ENCODE data around the gene MSMO1.

DNA sequence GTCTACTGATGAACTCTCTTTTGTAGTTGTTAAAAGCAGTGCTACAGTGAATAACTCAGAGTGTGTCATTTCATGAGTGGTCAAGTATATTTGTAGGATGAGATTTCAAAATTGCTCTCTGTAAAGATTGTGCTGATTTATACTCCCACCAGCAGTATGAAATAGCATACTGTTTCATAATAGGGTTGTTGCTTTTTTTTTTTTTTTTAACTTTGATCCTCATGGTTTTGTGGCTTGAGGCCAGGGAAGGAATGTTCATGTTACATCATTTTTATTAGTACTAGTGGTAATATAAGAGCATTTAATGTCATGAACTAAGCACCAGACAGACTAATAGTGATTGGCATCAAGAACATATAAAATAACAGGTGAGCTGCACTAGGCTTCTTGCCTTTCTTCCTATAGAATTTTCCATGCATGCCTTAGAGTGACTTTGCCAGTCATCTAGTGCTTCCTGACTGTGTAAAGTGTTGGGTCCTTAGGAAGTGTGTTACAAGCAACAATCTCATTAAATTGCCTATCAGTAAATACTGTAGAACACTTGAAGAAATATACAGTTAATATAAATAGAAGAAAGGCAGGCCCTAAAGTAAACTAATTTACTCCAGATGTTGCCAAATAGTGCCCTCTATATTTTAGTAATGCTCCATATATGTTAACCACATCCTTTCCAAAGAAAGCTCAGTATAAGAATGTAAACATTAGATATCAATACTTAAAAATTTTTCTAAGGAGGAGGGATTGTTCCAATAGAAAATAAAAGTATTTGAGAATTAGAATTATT lies 38.6 kb upstream of the MSMO1 start:
- TF ChIP-seq, protein P1, sequence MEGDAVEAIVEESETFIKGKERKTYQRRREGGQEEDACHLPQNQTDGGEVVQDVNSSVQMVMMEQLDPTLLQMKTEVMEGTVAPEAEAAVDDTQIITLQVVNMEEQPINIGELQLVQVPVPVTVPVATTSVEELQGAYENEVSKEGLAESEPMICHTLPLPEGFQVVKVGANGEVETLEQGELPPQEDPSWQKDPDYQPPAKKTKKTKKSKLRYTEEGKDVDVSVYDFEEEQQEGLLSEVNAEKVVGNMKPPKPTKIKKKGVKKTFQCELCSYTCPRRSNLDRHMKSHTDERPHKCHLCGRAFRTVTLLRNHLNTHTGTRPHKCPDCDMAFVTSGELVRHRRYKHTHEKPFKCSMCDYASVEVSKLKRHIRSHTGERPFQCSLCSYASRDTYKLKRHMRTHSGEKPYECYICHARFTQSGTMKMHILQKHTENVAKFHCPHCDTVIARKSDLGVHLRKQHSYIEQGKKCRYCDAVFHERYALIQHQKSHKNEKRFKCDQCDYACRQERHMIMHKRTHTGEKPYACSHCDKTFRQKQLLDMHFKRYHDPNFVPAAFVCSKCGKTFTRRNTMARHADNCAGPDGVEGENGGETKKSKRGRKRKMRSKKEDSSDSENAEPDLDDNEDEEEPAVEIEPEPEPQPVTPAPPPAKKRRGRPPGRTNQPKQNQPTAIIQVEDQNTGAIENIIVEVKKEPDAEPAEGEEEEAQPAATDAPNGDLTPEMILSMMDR (IDR thresholded peaks at IDR 0.05; ENCODE audit: low read depth, low read length, poor library complexity, severe bottlenecking) = no peak
- no peak for TF ChIP-seq EZH2phosphoT487 (IDR thresholded peaks at IDR 0.05; ENCODE audit: borderline replicate concordance, low read length)

Data from DOHH2 (cell line).